CD4-positive, alpha-beta T cell treated with Interleukin-10 for 1 hour (primary cell): ENCODE data around the gene SND1.

ENCODE experiments used
- DNase-seq: peaks from one replicate; pipeline ENCODE4 v3.0.0-alpha.2; 2020

Gene SND1

GRCh38 chr7:128032605-128033235, 380.7 kb downstream of the SND1 start:
- no peak for DNase-seq

GRCh38 chr7:128033246-128033645, 381.3 kb downstream of the SND1 start:
- no peak for DNase-seq

DNA sequence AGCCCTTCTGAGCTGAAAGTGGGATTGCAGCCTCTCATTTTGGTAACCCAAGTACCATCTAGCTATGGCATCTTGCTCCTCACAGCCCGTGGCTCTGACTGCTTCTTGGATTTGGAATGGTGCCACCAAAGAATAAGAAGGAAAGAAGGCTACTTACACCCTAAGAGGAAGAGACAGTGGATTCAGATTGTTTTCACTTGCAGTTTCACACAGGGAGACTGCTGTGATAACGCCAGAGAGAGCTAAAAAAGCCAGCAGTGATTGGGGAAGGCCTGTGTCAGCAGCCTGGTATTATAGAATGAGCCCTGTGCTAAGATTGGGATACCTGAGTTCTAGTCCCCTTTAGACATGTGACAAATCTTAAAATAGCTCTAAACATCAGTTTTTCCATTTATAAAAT, 382.8 kb downstream of the SND1 start:
- no peak for DNase-seq

GRCh38 chr7:128035712-128036111, 383.7 kb downstream of the SND1 start:
- DNase-seq = no peak

DNA sequence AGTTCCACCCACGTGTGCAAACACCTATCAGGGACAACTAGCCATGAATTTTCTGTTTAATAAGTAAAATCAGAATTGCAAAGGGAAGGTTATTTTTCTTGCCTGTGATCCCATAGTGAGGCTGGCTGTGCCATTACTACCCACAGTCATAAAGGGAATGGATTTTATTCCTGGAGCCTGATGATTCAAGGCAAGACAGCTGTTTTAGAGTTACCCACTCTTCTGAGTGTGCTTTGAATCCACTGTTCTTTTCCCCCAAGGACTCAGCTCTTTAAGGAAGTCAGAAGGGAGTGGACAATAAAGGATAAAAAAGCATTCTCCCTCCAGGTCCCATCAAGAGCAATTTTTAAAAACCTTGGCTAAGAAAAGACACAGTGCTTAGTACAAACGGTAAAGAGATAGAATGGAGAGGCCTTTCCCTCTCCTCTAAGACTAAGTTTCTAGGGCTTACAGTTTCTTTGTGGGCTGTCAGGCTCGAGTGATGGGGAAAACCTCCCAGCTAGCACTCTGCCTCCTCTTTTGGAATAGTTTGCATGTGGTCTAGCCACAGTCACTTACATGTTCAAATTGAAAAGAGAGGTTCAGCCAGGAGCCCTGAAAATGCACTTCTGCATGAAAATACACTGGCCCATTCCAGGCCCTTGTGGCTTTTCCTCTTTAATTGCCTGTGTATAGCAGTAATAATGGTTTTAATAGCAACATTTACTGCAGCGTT, 384.4 kb downstream of the SND1 start:
- no peak for DNase-seq

DNA sequence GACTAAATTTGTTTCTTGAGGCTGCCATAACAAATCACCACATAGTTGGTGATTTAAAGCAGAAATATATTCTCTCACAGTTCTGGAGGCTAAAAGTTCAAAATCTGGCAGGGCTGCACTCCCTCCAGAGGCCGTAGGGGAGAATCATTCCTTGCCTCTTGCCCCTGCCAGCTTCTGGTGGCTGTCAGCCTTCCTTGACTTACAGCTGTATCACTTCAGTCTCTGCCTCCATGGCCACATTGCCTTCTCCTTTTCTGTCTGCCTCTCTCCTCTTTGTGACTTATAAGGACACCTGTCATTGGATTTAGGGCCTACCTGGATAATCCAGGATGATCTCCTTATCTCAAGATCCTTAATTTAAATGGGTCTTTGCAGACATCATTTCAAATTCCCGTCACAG, 385.1 kb downstream of the SND1 start:
- no peak for DNase-seq

- no peak for DNase-seq
These were observed 386.1 kb downstream of the SND1 start for GRCh38 chr7:128037880-128038619.

GRCh38 chr7:128039544-128039953, 387.6 kb downstream of the SND1 start:
- DNase-seq = no peak

DNA sequence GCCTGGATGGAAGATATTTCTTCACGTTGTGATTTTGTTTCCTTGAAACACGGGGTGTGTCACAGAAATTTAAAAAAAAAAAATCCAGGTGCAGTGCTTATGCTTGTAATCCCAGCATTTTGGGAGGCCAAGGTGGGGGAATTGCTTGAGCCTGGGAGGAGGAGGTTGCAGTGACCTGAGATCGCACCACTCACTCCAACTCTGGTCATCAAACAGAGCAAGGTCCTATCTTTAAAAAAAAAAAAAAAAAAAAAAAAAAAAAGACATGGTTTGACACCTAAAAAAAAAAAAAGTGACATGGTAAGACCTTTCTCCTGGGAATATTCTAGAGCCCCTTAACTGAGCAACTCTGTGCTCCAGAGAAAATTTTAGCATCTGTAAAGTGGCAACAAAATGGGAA, 388.2 kb downstream of the SND1 start:
- no peak for DNase-seq

DNA sequence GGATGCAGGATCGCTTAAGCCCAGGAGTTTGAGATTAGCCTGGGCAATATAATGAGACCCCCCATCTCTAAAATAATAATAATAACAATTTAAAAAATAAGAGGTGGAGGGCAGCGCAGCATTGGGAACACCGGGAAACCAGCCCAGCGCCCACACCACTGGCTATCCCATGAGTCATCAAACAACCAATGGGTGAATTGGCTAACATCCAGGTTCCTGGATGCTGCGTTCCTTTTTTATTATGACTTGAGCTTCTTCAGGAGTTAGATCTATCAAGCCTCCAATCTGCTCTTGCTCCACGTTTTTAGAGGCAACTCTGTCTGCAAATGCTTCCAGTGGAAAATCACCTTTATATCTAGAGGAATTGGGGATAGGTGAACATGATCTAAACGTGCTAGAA, 389.2 kb downstream of the SND1 start:
- no peak for DNase-seq

GRCh38 chr7:128042012-128042411, 390.0 kb downstream of the SND1 start:
- no peak for DNase-seq

- no peak for DNase-seq
These were observed 392.1 kb downstream of the SND1 start for GRCh38 chr7:128044064-128044463.

- DNase-seq = no peak
These were observed 393.2 kb downstream of the SND1 start for GRCh38 chr7:128045158-128045557.

DNA sequence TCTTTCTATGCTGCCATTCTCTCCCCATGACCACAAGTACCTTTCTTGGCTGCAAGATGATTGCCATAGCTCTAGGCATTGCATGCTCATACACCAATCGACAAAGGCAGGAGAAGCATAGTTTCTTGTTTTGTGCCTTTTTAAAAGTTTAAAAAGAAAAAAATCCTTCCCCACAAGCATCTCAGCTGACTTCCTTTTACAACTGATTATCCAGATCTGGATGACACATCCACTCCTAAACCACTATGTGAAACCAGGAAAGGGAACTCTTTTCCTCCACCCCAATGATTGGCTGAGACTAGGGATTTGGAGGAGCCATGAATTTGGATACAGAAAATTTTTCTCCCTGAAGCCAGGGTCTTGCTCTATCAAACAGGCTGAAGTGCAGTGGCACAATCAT, 393.8 kb downstream of the SND1 start:
- DNase-seq = no peak

- no peak for DNase-seq
These were observed 400.4 kb downstream of the SND1 start for GRCh38 chr7:128052404-128052803.

GRCh38 chr7:128053023-128053422, 401.0 kb downstream of the SND1 start:
- no peak for DNase-seq

GRCh38 chr7:128053991-128054390, 402.0 kb downstream of the SND1 start:
- no peak for DNase-seq

- no peak for DNase-seq
These were observed 402.5 kb downstream of the SND1 start for GRCh38 chr7:128054511-128054910.

DNA sequence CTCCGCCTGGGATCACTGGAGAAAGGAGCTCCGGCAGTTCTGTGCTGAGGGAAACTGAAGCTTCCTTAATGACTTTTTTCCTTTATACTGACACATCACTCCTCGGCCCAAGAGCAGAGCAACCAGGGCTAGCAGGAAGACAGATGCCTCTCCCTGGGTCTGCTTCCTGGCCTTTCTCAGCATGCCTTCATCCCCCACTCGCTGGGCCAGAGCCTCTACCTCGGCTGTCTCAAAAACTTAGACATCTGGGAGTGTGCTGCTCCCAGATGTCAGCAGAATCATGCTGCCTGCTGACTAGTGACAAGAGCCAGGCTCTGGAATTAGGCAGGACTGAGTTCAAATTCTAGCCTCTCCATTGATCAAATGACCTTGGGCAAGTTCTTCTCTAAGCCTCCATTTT, 403.6 kb downstream of the SND1 start:
- DNase-seq = no peak

DNA sequence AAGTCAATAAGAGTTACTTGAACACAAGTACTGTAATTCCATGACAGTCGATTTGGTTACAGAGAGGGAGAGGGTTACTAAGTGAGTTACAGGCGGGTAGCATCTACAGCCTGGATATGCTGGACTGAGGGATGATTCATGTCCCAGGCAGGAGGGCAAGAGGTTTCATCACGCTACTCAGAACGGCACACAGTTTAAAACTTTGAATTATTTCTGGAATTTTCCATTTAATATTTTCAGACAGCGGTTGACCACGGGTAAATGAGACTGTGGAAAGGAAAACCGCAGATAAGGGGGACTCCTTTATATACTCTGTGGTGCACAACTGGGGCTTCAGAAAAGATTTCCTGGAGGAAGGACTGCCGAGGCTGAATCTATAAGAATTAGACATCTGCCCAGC, 404.9 kb downstream of the SND1 start:
- no peak for DNase-seq

DNA sequence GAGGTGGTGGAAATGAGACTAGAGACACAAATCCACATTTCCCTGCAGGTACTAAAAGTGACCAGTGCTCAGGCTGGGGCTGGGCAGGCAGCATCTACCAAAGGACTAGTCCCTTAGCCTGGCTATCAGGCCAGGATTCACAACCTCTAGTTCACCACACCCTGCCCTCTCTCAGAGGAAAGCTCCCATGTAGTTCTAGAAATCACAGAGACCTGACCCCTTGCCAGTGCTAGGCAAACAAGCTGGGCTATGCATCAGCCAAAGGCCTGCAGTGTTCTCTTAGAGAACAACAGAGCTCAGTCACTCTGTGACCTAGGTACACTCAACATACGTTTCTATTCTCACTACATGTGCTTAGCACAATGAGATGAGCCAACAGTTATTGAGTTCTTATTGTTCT, 405.9 kb downstream of the SND1 start:
- no peak for DNase-seq

DNA sequence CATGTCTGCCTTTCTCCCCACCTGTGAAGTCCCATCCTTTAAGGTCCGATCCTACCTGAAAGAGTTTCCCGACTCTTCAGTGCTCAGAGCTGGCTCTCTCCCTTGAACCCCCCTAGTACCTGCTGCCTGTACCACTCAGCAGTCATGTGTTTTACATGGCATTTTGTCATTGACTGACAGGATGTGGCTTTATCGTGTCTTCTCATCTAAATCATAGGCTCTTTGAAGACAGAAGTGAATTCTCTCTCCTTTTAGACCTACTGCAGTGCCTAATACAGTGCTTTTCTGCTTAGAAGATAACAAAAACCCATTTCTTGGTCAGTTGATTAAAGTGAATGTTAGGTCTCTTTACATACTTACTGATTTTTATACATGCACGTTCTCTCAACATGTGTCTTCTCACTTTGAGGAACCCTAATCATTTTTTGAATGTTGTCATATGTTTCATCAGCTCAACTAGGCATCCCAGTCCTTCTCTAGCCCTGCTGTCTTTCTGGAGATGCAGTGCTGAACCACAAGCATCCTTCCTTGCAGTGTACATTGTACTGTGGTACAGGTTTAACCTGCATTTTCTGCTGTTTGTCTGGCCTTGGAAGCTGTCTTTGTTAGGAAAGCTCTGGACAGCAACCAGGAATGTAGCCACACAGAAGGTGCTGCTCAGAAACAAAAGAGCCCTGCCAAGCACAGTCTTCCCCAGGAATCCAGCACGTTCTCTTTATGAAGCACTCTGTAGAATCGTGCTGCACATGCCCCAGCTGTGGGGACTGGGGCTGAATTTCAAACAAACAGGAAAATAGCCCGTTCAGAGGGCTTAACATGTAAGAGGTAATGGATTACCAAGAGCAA, 407.4 kb downstream of the SND1 start:
- peak; percentile 49 for DNase-seq

DNA sequence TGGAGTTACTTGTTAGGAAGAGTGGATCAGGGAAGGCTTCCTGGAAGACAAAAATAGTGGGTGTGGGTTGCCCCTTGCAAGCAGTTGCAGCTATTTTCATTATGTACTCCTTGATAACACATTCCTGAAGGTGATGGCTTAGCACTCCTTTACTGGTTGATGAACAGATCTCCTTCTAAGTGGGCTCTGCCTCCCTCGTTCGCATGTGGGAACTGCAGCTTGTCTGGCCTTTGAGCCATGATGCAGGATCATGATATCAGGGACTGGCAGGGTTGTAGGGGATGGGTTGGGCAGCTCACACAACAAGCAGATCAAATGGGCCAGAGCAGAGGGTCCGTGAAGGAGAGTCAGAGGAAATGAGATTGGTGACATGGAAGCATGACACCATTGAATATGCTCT, 408.0 kb downstream of the SND1 start:
- no peak for DNase-seq
